Stimulated activated CD4-positive, alpha-beta T cell treated with anti-CD3 and anti-CD28 coated beads, TNF-alpha, amount 100 ng/mL, for 4 hours (primary cell): ENCODE data around the gene SNHG17.
A peak's percentile ranks its signal among the peaks of the same experiment; 100 is the strongest.
"Not testable (repeated sequence)": the region's sequence is repeated elsewhere in the genome, so short reads cannot be mapped to it uniquely, and the experiment has no call there.

ENCODE experiments used
- DNase-seq, 3 experiments: peaks; one replicate each; pipeline ENCODE4 v3.0.0-alpha.2; 2020; ENCODE audit warnings: low read depth in 3 of 3

The SNHG17 gene

DNA sequence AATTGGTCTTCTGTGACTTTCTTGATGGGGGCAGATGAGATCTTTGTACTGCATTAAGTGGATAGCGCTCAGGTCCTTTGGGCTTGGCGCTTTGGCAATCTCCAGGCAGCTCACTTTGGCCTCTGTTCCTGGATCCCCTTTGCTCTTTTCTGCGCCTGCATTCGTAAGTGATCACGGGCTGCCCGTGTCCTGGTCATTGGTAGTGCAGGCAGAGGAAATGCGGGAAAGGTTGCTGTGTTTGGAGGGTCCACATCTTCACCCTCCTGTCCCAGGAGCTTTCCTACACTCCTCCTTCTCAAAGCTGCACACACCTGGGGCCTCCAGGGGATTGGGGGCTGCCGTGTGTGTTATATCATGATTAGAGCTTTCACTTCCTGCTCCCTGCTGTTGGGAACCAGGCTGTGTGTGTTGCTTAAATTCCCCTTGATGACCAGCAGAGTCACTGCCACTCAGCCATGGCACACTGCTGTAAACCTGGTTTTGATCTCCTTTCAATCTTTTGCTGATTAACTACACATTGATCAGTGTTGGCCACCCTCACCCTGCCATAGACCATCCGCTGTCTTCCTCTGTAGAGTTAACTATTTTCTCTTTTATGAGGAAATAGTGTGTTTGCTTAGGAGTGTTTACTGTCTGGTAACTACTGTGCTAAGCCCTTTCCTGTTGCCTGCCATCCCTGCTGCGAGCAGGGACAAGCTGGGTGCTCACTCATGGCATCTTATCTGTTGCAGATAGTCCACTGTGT is 13.0 kb upstream of the SNHG17 start:
- DNase-seq, result no peak

DNA sequence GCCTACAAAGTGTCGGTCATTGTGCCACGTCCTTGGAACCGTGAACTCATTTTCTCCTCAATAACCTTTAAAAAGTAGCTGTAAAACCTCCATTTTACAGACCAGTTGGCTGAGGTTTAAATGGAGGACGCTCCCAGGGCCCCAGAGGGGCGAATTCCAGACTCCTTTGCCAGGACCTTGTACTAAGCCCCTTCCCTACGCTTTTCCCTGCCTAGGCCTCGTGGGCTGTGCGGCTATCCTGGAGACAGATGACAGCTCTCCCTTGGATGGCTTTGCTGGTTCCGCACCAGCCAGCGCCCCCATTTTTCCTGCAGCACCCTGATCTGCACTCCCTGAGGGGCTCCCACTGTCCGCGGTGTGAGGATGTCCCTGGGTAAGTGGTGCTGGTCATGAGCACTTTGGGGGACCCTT is 12.1 kb upstream of the SNHG17 start:
- DNase-seq, result no peak

DNA sequence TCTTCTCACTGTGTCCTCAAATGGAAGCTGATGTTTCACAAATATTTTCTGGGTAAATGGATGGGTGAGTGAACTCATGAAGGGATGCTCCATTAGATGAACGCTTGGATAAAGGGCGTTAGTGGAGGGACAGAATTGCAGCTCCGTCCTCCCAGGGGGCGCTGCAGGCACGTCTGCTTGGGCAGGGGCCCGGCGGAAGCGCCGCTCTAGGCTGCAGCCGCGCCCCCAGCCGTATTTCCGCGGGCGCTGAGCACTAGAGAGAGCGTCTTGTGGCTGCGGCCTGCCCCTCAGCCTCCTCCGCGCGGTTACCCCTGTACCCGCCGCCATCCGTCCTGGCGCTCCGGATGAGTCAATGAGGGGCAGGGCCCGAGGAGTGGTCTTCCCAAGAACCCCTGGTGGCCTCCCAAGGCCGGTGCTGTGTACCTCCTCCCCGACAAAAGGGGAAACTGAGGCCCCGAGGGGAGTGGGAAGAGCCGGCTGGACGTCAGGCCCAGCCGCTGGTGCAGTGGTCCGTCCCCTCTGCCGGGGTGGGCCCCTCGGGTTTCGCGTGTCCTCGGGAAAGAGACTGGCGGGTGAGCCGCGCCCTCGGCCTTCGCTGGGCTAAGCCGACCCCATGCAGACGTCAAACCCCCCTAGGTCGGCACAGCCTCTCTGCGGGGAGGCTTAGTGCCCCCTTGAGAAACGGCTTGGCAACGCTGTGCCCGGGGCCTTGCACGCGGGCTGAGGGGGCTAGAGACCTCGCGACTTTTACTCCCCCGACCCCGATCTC is 11.5 kb upstream of the SNHG17 start:
- DNase-seq, result peak; percentile 85 to 97 (median 90)

DNA sequence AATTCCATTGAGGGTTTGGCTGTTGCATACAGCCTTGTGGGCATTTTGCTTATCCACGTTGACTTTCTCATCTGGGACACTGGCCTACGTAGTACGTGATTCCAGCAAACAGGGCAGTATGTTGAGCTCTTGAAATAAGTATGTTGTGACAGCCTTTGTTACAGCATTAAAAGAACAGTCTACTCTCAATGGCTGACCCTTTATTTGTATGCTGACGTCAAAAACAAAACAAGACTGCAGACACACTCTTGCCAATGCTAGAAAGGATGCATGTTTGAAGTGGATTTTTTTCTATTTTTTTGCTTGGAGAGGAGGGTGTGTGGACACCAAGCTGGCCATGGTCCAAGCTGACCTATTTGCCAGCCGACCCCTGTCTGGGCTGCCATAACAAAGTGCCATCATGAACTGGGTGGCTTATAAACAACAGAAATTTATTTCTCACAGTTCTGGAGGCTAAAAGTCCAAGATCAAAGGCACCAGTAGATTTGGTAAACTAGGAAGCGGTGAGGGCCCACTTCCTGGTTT is 10.8 kb upstream of the SNHG17 start:
- DNase-seq, result no peak

DNA sequence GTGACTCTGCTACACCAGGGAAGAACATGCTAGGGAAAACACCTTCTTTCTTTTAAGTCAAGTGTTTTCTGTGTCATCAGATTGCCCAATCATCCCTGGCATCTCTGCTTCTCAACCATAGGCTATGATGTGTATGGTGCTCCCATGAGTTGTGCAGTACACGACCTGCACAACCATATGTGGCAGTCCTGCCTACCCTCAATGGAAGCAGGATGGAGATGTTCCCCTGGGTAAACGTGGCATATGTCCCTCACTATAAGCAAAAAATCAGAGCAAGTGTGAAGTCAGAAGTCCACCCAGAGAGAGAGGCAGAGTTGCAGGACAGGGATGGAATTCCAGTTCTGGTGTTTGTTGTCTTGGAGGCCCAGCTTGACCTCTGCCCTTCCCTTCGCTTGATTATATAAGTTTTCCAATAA is 10.3 kb upstream of the SNHG17 start:
- no peak for DNase-seq

DNA sequence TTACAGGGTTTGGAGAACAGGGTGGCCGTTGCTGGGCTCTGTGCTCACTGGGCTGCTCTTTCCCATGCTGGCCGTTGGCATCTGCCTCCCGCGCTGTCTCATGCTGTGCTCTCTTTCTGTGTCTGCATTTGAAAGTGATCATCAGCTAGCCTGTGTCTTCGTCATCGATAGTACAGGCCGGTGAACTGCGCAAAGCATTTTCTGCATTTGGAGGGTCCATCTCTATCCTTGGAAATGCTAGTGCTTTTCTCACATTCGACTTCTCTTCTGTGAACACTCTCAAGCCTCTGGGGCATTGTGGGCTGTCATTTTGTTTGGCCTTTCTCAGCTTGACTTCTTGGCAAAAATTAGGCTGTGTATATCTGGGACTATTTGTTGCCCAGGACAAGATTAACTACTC is 6.8 kb upstream of the SNHG17 start:
- DNase-seq, result no peak

DNA sequence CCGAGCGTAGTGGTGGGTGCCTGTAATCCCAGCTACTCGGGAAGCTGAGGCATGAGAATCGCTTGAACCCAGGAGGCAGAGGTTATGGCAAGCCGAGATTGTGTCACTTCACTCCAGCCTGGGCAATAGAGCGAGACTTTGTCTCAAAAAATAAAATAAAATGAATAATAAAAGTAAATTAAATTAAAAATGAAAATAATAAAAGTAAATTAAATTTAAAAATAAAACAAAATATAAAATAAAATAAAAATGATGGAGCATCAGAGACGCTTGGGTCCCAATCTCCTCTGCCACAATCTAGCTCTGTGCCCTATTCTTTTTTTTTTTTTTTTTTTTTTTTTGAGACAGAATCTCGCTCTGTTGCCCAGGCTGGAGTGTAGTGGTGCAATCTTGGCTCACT is 6.0 kb upstream of the SNHG17 start:
- DNase-seq, result not testable (repeated sequence)

DNA sequence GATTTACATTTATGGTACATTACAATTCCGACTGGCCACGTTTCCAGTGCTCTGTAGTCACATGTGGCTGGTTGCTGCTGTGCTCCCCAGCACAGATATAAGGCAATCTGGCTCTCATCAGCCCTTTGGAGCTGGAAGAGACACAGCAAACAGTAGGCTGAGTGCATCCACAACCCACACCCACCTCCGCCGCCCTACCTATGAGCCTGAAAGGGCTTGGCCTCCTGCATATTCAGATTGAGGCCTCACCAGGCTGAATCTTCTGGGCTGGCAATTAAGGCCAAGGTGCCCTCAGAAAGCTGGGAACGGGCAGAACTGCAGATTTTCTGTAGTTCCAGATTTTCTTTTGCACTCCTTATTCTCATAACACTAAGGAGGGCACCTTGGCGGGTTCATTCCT is 2.7 kb upstream of the SNHG17 start:
- no peak for DNase-seq

DNA sequence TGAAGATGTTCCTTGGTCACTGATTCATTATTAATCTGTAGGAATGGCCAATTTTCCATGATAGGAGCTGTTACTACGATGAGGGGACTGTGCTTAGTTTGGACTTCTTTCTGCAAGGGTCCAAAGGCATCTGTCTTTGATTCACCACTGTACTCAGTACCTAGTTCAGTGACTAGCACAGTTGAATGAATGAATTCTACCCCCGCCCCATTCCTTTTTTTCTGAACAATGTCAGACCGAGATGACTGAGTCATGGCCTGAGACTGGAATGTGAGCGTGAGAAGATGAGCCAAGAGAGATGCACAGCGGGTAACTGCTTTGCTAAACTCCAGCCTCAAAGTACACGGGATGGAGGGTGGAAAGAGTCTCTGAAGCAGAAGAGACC is 419 bp upstream of the SNHG17 start:
- DNase-seq, result no peak

DNA sequence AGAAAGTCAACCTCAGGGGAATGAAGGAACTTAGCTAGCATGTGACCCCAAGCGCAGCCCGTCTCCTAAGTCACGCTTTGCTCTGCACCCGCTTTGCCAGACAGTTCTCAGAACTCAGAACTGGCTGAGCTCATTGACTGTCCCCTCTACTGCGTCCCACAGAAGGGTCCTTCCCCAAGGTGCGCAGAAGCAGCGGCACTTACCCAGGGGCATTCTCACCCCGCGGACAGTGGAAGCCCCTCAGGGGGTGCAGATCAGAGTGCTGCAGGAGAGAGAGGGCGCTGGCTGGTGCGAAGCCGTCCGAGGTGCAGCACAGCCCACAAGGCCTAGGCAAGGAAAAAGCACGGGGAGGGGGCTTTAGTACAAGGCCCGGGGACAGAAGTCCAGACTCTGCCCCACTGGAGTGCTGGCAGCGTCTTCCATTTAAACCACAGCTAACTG is 807 bp downstream of the SNHG17 start:
- DNase-seq, result peak in 1 of 3 experiments; percentile 26

DNA sequence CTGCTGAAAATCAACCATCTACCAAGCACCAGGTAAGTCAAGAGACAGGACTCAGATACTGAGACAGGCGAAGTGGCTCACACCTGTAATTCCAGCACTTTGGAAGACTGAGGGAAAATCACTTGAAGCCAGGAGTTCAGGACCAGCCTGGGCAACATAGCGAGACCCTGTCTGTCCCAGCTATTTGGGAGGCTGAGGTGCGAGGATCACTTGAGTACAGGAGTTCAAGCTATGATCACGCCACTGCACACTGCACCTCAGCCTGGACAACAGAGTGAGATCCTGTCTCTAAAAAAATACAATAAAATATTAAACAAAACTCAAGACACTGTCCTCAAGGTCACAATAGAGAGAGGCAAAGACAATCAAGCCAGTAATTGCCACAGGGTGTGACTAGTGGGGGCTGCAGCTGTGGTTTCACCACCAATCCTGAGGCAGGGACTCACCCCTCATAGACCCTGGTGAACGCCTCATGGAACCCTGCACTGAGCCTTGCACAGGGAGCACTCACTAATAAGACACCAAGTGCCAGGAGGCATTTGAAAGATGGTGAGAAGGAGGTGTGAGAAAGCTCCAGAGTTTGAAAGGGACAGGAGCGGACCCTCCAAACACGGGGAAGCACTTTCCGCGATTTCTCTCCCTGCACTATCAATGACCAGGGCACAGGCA is 1.7 kb downstream of the SNHG17 start:
- DNase-seq, result no peak

DNA sequence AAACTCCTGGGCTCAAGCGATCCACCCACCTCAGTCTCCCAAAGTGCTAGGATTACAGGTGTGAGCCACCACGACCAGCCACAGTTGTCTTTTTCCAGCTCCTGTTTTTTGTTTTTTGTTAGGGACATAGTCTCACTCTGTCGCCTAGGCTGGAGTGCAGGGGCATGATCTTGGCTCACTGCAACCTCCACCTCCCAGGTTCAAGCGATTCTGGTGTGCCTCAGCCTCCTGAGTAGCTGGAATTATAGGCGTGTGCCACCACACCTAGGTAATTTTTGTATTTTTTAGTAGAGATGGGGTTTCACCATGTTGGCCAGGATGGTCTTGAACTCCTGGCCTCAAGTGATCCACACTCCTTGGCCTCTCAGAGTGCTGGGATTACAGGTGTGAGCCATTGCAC is 2.3 kb downstream of the SNHG17 start:
- DNase-seq, result not testable (repeated sequence)

DNA sequence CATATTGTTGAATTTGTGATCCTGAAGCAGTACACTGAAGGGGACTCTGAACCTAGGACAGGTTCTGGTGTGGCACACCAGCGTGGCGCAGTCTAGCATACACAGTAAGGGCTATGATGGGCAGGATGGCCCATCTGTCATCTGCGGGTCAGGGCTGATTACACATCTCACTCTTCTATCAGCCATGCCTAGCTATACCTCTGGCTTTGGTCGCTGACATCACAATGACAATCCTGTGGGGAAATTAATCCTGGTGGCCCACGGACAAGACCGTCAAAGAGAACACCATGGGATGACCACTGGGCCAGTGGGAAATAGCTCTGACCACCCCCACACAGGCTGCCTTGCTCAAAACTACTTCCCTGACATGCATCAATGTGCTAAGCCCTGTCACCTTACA is 2.8 kb downstream of the SNHG17 start:
- DNase-seq, result no peak

DNA sequence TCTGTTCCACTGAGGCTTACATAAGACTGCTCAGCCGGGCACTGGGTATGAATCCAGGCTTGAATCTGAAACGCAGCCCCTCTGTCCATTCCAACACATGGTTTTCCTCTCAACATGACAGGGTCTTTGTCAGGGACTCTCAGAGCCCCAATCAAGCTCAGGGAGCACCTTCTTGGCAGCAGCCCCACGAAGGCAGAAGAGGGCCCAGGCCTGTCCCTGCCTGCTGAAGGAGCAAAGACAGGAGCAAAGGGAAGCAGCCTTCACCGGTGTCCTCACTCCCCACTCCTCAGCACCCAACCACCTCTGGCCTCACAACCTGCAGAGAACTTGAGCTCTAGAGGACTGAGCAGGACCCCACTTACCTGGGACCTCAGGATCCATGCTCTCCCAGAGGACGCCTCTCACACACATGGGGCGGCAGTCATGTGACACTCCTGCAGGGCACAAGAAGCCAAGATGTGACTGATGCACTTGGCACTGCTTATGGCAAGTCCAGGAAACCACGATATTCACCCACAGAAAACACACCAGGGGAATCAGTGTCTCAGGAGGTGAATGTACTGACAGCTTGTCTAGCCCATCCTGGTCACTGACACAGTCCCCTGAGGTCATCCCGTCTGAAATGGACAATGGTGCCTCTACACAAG is 4.3 kb downstream of the SNHG17 start:
- DNase-seq, result no peak

DNA sequence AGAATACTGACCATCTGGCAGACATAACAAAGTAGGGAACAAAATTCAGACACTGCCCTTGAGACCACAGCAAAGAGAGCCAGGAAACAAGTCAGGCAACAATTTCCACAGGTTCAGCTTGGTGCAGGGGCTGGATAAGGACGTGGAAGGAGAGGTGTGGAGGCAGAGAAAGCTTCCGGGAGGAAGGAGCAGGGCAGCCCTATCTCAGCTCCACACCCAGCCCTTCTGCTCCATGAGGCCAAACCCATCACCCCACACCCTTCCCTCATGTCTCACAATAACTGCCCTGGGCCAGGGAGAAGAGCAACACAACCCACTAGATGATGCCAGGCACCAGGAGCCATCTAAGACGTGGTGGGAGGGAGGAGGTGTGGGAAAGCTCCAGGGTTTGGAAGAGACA is 5.8 kb downstream of the SNHG17 start:
- DNase-seq, result no peak

DNA sequence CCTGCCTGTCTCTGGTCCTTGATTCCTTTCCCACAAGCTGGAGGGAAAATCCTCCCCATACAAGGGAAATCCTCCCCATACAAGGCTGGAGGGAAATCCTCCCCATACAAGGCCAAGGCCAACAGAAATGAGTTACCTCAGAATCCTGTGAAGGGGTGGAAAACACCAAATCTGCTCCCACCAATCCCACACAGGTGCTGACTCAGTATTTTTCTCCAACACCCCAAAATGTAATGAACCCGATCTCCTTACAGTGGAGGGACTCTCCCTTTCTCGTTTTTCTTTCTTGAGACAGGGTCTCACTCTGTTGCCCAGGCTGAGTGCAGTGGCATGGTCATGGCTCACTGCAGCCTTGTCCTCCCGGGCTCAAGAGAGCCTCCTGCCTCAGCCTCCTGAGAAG is 6.3 kb downstream of the SNHG17 start:
- DNase-seq, result no peak

DNA sequence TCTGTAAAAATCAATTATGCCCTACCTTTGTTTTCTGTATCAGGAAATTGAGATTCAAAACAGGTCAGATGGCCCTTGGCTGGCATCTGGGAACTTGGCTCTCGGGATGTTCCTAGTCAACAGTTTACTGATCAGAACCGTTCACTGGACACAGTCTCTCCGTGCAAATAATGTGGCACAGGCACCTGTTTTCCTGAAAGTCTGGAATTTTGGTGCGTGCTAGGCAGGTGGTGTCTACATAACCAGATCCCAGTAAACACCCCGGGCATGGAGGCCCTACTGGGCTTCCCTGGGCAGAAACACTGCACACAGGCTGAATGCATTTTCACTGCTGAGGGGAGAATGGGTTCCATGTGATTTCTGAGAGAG is 7.5 kb downstream of the SNHG17 start:
- no peak for DNase-seq

DNA sequence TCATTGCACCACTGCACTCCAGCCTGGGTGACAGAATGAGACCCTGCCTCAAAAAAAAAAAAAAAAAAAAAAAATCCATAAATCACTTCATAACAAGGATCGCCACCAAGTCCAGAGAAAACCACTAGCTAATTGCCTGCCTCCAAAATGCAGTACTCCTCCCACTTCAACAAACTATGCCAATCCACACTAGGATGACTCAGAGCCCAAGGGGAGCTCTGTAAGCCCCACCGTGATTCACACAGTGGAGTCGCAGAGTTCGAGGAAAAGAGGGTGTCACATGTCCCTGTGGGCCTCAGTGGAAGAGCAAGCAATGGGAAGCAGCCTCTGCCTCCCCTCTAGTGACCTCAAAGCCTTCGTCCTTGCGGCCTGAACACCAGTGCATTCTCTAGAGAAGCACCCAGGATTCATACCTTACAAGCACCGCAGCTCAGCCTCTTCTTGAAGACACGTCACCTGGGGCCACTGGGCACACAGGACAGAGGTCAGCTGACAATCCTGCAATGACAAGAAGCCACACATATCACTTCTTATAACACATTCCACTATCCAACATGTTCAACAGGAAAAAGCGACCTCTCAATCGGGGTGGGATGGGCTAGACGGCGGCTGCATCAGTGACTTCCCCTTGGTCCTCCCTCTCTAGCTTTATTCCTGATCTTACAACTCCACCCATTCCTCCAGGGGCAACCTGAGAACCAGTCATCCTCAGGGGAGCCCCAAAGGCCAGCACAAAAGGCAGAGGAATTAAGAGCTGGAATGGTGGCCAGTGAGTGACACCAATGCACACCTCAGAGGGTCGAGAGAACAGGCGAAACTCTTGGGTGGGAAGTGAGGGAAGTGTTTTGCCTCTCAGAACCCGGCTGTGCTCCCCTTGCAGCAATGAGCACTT is 8.9 kb downstream of the SNHG17 start:
- no peak for DNase-seq

DNA sequence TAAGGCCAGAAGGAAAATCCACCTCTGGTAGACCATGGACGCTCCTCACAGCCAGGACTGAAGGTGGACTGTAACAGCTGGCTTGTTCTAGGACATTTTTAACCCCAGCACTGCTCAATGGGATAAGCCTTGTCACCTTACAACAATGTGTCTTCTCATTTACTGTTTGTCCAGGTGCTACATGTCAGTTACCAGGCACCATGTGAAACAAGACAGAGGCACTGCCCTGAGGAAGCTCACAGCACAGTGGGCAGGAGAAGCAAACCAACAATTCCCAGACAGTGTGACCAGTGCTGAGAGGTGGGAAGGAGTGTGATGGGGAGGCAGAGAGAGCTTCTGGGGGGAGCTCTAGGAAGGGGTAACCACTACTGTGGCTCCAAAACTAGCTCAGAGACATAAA is 10.7 kb downstream of the SNHG17 start:
- no peak for DNase-seq

DNA sequence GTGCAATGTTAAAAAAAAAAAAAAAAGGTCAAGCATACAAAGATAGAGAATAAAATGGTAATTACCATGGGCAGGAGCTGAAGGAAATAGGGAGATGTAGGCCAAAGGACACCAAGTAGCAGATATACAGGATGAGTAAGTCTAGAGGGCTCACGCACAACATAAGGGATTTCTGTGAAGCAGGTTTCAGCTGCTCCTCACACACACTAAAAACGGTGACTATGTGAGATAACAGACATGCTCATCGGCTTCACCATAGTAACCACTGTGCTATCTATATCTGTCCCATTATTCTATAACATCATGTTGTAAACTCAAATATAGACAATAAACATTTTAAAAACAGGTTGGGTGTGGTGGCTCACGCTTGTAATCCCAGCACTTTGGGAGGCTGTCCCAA is 11.6 kb downstream of the SNHG17 start:
- DNase-seq, result no peak

DNA sequence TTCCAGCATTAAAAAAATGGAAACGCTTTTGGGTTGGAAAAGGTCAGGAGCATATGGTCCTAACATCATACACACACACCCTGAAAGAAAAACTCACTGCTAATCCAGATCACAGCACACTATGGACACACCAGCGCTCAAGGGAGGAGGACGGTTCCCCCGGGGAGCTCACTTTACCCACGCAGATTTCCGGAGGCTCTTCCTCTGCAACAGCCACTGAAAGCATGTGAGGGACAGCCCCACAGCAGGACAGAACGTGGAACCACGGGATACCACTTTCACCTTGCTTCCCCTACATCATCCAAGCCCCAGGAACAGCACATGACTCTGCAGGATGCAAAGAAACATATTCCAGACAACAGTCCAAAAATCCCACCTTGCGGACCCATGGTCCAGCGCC is 13.2 kb downstream of the SNHG17 start:
- DNase-seq, result no peak
